Measurements from ENCODE around the gene TMEM44. TPM values are rescaled to one million over a fixed set of nuclear protein-coding genes. Genes with fewer than 3 reads are reported as not detected.

The TMEM44 gene
- total and polyA plus RNA-seq, 2 donors (not counting 3 experiments of a cell fraction or from before 2014, with no cell fraction given), result 93.8 to 125 TPM

DNA sequence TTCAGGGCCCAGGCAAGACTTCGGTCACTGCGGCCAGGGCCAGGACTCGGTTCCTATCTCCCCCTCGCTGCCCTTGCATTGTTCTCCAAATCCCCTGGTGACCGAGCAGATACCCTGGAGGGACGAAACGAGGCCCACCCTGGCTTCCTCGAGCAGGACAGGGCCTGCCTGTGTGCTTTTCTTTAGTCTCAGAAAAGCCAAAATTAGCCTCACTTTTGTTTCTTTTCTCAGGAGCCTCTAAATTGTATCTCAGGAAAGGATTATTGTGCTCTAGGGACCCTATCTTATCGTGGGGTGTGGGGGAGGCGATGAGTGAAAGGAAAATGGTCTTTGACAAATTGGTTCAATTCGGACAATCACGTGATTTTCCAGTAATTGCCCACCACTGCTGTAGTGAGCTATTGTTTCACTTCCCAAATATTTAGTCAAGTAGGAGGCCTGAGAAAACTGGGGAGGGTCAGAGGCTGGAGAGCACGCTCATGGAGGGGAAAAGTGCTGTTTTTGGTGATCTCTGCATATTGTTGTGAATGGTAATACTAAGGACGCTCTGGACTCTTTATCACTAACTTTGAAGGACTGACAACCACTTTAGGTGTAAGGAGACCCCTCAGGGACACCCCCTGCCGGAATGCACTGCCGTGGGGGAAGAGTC is 61.6 kb downstream of the TMEM44 start:
- Histone ChIP-seq H3K9me3 (replicated peaks; ENCODE audit: control insufficient read depth, insufficient read depth, low read length) (no peaks in the 10 kb centered on the region), H3K79me2 (ENCODE audit: control insufficient read depth, insufficient read depth, low read length) (no peaks in the 10 kb centered on the region), H3K4me1 (ENCODE audit: control insufficient read depth, extremely low read depth, insufficient read depth, low read length) (peaks cover 8% of the 10 kb centered on the region), H3K9ac (replicated peaks; ENCODE audit: extremely low read depth, insufficient read depth, low read length) (peak overlapping the region; percentile 41), H3K9me1 (replicated peaks; ENCODE audit: control insufficient read depth, extremely low read depth, insufficient read depth, low read length) (no peaks in the 10 kb centered on the region), H3K36me3 (ENCODE audit: control insufficient read depth in 2 of 2, extremely low read depth in 1 of 2, insufficient read depth in 2 of 2, low read length in 2 of 2) (no peaks in the 10 kb centered on the region), H3K4me3 (replicated peaks in 1 of 3; ENCODE audit: insufficient read depth in 1 of 3, low read depth in 1 of 3, low read length in 3 of 3) (no peak overlapping the region), H3K27me3 (ENCODE audit: control insufficient read depth in 2 of 2, insufficient read depth in 2 of 2, low read length in 2 of 2) (peaks cover 0 to under 1% of the 10 kb centered on the region in 2 experiments), H2AFZ (ENCODE audit: low read depth, low read length) (peak overlapping the region; percentile 2), H3K27ac (ENCODE audit: insufficient read depth, low read depth, low read length) (no peak overlapping the region), H4K20me1 (replicated peaks; ENCODE audit: control insufficient read depth, extremely low read depth, insufficient read depth, low read length) (no peaks in the 10 kb centered on the region), H3K4me2 (ENCODE audit: insufficient read depth, low read length) (no peak overlapping the region)
- dilution Hi-C loops (cut with MboI; ENCODE audit: extremely low pct_ligation_motif_present, low sequenced_read_pairs) (no loop called here), intact Hi-C loops (cut with micrococcal nuclease) (no loop called here)
- FAIRE-seq, result no peak
- BruUV-seq (replicated peaks), result TSS peak; percentile 79
- CTCF ChIA-PET, result interaction anchor here (1.1 to 8.9 kb wide), 4 partner anchors 23 to 227 kb away, joined by 4 to 166 read pairs (median 16); no protein-coding TSS in a partner anchor
- DNase-seq (ENCODE audit: low read depth, low spot score), result no peak
- TF ChIP-seq EZH2 (IDR thresholded peaks at IDR 0.05; ENCODE audit: borderline replicate concordance, low read depth, low read length, severe bottlenecking), result no peak
- TF ChIP-seq, protein P1, sequence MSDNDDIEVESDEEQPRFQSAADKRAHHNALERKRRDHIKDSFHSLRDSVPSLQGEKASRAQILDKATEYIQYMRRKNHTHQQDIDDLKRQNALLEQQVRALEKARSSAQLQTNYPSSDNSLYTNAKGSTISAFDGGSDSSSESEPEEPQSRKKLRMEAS (IDR thresholded peaks at IDR 0.05; ENCODE audit: insufficient read depth, insufficient read length), result no peak
- no peak for TF ChIP-seq FOS (IDR thresholded peaks at IDR 0.05; ENCODE audit: borderline replicate concordance, insufficient read depth, low read length)
- no peak for TF ChIP-seq MYC (IDR thresholded peaks at IDR 0.05; ENCODE audit: low read depth, low read length)
- no peak for TF ChIP-seq JUN (IDR thresholded peaks at IDR 0.05; ENCODE audit: borderline replicate concordance, insufficient read depth, insufficient read length, low read depth)
- POLR2A ChIA-PET, result no interaction called here

DNA sequence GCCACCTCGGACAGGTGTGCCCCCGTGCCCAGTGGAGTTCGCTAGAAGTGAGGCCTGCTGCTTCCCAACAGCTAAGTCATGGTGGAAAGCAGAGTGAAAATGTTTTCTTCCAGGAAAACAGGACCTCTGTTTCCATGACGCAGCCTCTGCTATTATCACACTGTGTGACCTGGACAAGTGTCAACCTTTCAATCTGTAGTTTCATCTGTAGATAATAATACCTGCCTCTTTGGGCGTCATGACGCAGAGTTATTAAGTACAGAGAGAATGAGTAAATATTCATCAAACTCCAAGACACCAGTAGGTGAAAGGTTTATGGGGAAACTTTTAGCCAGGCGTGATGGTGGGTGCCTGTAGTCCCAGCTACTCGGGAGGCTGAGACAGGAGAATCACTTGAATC is 62.3 kb downstream of the TMEM44 start:
- ChIA-PET POLR2A (no interaction called here), CTCF (no interaction called here)
- Histone ChIP-seq H3K36me3 (ENCODE audit: control insufficient read depth in 2 of 2, extremely low read depth in 1 of 2, insufficient read depth in 2 of 2, low read length in 2 of 2) (no peaks in the 10 kb centered on the region), H3K4me1 (ENCODE audit: control insufficient read depth, extremely low read depth, insufficient read depth, low read length) (peaks cover 8% of the 10 kb centered on the region), H2AFZ (ENCODE audit: low read depth, low read length) (no peak overlapping the region), H3K27me3 (ENCODE audit: control insufficient read depth in 2 of 2, insufficient read depth in 2 of 2, low read length in 2 of 2) (peaks cover 0 to 3% of the 10 kb centered on the region in 2 experiments), H3K4me2 (ENCODE audit: insufficient read depth, low read length) (no peak overlapping the region), H3K27ac (ENCODE audit: insufficient read depth, low read depth, low read length) (no peak overlapping the region), H3K9me1 (replicated peaks; ENCODE audit: control insufficient read depth, extremely low read depth, insufficient read depth, low read length) (no peaks in the 10 kb centered on the region), H4K20me1 (replicated peaks; ENCODE audit: control insufficient read depth, extremely low read depth, insufficient read depth, low read length) (no peaks in the 10 kb centered on the region), H3K79me2 (ENCODE audit: control insufficient read depth, insufficient read depth, low read length) (no peaks in the 10 kb centered on the region), H3K9ac (replicated peaks; ENCODE audit: extremely low read depth, insufficient read depth, low read length) (no peak overlapping the region), H3K9me3 (replicated peaks; ENCODE audit: control insufficient read depth, insufficient read depth, low read length) (no peaks in the 10 kb centered on the region), H3K4me3 (replicated peaks in 1 of 3; ENCODE audit: insufficient read depth in 1 of 3, low read depth in 1 of 3, low read length in 3 of 3) (no peak overlapping the region)
- intact Hi-C loops (cut with micrococcal nuclease) (no loop called here), dilution Hi-C loops (cut with MboI; ENCODE audit: extremely low pct_ligation_motif_present, low sequenced_read_pairs) (no loop called here)
- DNase-seq (ENCODE audit: low read depth, low spot score), result no peak
- no TSS peak for BruUV-seq (replicated peaks)
- no peak for FAIRE-seq
- TF ChIP-seq, protein P1 (IDR thresholded peaks at IDR 0.05; ENCODE audit: insufficient read depth, insufficient read length), result no peak
- TF ChIP-seq MYC (IDR thresholded peaks at IDR 0.05; ENCODE audit: low read depth, low read length) (no peak), POLR2A (IDR thresholded peaks at IDR 0.05; ENCODE audit: low read depth, low read length) (no peak), FOS (IDR thresholded peaks at IDR 0.05; ENCODE audit: borderline replicate concordance, insufficient read depth, low read length) (no peak), GATA2 (IDR thresholded peaks at IDR 0.05; ENCODE audit: insufficient read depth, insufficient read length, low read depth, low read length) (no peak), EZH2 (IDR thresholded peaks at IDR 0.05; ENCODE audit: borderline replicate concordance, low read depth, low read length, severe bottlenecking) (no peak), POLR2AphosphoS5 (IDR thresholded peaks at IDR 0.05; ENCODE audit: insufficient read depth, low read depth, low read length) (no peak), JUN (IDR thresholded peaks at IDR 0.05; ENCODE audit: borderline replicate concordance, insufficient read depth, insufficient read length, low read depth) (no peak)
- TF ChIP-seq, protein P2, sequence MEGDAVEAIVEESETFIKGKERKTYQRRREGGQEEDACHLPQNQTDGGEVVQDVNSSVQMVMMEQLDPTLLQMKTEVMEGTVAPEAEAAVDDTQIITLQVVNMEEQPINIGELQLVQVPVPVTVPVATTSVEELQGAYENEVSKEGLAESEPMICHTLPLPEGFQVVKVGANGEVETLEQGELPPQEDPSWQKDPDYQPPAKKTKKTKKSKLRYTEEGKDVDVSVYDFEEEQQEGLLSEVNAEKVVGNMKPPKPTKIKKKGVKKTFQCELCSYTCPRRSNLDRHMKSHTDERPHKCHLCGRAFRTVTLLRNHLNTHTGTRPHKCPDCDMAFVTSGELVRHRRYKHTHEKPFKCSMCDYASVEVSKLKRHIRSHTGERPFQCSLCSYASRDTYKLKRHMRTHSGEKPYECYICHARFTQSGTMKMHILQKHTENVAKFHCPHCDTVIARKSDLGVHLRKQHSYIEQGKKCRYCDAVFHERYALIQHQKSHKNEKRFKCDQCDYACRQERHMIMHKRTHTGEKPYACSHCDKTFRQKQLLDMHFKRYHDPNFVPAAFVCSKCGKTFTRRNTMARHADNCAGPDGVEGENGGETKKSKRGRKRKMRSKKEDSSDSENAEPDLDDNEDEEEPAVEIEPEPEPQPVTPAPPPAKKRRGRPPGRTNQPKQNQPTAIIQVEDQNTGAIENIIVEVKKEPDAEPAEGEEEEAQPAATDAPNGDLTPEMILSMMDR (IDR thresholded peaks at IDR 0.05; ENCODE audit: extremely low read depth in 1 of 2, insufficient read depth in 1 of 2, low read depth in 1 of 2, low read length in 2 of 2), result no peak
